Memory B cell (primary cell): ENCODE data around the gene GTPBP1.
A peak's percentile ranks its signal among the peaks of the same experiment; 100 is the strongest.

Experiments
- ATAC-seq: fragments of 150-1000 bp; cut with Tn5 transposase; 2 replicates; pipeline ENCODE4 v1.10.0; 2021; ENCODE audit warnings: low read depth, mild to moderate bottlenecking, moderate library complexity
- DNase-seq, 2 donors: peaks; one replicate each; pipeline ENCODE4 v3.0.0; 2022; ENCODE audit warnings: low spot score in 2 of 2
- H3K27ac Mint-ChIP-seq: one replicate; pipeline ENCODE4 v1.8.0; 2022; ENCODE audit warnings: mild to moderate bottlenecking, moderate library complexity, mixed read lengths
- H3K27me3 Mint-ChIP-seq: one replicate; pipeline ENCODE4 v1.8.0; 2022; ENCODE audit warnings: mixed read lengths
- H3K36me3 Mint-ChIP-seq: one replicate; pipeline ENCODE4 v1.8.0; 2022; ENCODE audit warnings: mild to moderate bottlenecking, mixed read lengths
- H3K4me1 Mint-ChIP-seq: one replicate; pipeline ENCODE4 v1.8.0; 2022; ENCODE audit warnings: mixed read lengths
- H3K4me3 Mint-ChIP-seq: one replicate; pipeline ENCODE4 v1.8.0; 2022; ENCODE audit warnings: mild to moderate bottlenecking, moderate library complexity, mixed read lengths
- H3K9me3 Mint-ChIP-seq: one replicate; pipeline ENCODE4 v1.8.0; 2022; ENCODE audit warnings: mixed read lengths

The GTPBP1 gene

GRCh38 chr22:38735465-38736256, 29.9 kb downstream of the GTPBP1 start:
- DNase-seq, result no peak
- no peak overlapping the region for H3K4me3 Mint-ChIP-seq
- peaks cover 29% of the 10 kb centered on the region for H3K36me3 Mint-ChIP-seq
- peak; percentile 20 for ATAC-seq
- H3K4me1 Mint-ChIP-seq, result peaks cover 27% of the 10 kb centered on the region
- no peaks in the 10 kb centered on the region for H3K9me3 Mint-ChIP-seq
- H3K27me3 Mint-ChIP-seq, result no peaks in the 10 kb centered on the region
- peak overlapping the region; percentile 77 for H3K27ac Mint-ChIP-seq

- Mint-ChIP-seq H3K4me3 (no peak overlapping the region), H3K27me3 (no peaks in the 10 kb centered on the region), H3K9me3 (no peaks in the 10 kb centered on the region), H3K36me3 (peaks cover 25% of the 10 kb centered on the region), H3K4me1 (peaks cover 27% of the 10 kb centered on the region), H3K27ac (peak overlapping the region; percentile 77)
- DNase-seq (no peak), ATAC-seq (no peak)
Measured at GRCh38 chr22:38736257-38736570, 30.5 kb downstream of the GTPBP1 start.

- no peaks in the 10 kb centered on the region for H3K27me3 Mint-ChIP-seq
- H3K4me3 Mint-ChIP-seq, result no peak overlapping the region
- ATAC-seq (no peak), DNase-seq (no peak)
- H3K27ac Mint-ChIP-seq, result peak overlapping the region; percentile 77
- no peaks in the 10 kb centered on the region for H3K9me3 Mint-ChIP-seq
- peaks cover 30% of the 10 kb centered on the region for H3K36me3 Mint-ChIP-seq
- H3K4me1 Mint-ChIP-seq, result peaks cover 27% of the 10 kb centered on the region
Measured at GRCh38 chr22:38737302-38738060, 31.7 kb downstream of the GTPBP1 start.

- no peaks in the 10 kb centered on the region for H3K9me3 Mint-ChIP-seq
- H3K36me3 Mint-ChIP-seq, result peaks cover 30% of the 10 kb centered on the region
- H3K4me1 Mint-ChIP-seq, result peaks cover 21% of the 10 kb centered on the region
- ATAC-seq, result no peak
- no peak overlapping the region for H3K27ac Mint-ChIP-seq
- DNase-seq, result no peak
- no peaks in the 10 kb centered on the region for H3K27me3 Mint-ChIP-seq
- H3K4me3 Mint-ChIP-seq, result no peak overlapping the region
Measured at GRCh38 chr22:38738475-38739070, 32.8 kb downstream of the GTPBP1 start.

DNA sequence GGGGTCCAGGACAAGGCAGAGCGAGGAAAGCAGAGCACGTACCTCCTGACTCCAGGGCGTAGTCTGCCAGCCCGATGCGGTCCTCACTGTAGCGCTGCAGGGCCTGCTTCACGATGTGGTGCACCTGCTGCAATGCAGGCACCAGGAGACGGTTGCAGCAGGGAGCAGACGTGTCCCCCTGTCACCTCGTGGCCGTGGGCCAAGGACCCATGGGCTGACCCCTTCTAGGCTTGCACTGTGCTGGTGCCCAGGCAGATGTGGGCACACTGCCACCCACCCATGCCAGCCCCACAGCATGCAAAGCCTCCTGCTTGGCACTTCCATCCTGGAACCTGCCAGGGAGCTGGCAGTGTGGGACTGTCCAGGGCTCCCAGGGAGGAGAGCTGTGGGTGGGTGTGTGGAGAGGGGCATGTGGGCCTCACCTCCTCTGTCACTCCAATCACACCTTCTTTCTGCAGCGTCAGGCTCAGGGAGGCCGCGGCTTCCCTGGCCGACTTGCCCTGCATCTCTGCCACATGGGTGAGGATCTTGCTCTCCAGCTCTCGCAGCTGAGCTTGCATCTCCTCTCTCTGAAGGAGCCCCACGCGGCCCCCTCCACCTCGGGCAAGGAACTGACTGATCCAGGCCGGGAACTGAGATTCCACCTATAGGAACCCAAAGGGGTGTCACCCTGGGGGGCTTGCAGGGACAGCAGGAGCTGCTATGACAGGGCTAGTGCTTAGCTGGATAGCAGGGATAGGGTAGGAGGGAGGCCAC, 33.7 kb downstream of the GTPBP1 start:
- no peaks in the 10 kb centered on the region for H3K27me3 Mint-ChIP-seq
- ATAC-seq (no peak), DNase-seq (no peak)
- no peak overlapping the region for H3K4me3 Mint-ChIP-seq
- peaks cover 19% of the 10 kb centered on the region for H3K4me1 Mint-ChIP-seq
- no peak overlapping the region for H3K27ac Mint-ChIP-seq
- H3K9me3 Mint-ChIP-seq, result no peaks in the 10 kb centered on the region
- H3K36me3 Mint-ChIP-seq, result peaks cover 29% of the 10 kb centered on the region

GRCh38 chr22:38740116-38740723, 34.5 kb downstream of the GTPBP1 start:
- peaks cover 29% of the 10 kb centered on the region for H3K36me3 Mint-ChIP-seq
- peaks cover 19% of the 10 kb centered on the region for H3K4me1 Mint-ChIP-seq
- no peaks in the 10 kb centered on the region for H3K27me3 Mint-ChIP-seq
- ATAC-seq, result no peak
- no peak overlapping the region for H3K27ac Mint-ChIP-seq
- no peak overlapping the region for H3K4me3 Mint-ChIP-seq
- DNase-seq, result no peak
- H3K9me3 Mint-ChIP-seq, result no peaks in the 10 kb centered on the region

DNA sequence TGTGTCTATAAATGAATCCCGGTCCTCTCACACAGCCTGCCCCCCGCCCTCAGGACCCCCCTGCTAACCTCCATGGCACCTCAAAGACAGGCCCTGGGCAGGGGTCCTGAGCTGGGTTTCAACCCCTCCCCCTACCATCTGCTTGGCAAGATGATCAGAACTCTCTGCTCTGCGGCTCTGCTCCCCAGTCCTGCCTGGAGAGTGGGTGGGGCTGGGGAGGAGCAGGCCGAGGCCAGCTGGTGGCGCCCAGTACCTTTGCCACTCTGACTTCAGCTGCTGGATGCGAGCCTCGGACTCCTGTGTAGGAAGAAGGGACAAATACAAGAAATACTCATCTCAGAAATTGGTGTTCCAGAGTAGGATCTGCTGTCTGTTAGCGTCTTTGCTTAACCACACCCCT, 35.0 kb downstream of the GTPBP1 start:
- DNase-seq (no peak), ATAC-seq (no peak)
- Mint-ChIP-seq H3K4me3 (no peak overlapping the region), H3K27ac (no peak overlapping the region), H3K4me1 (peaks cover 19% of the 10 kb centered on the region), H3K36me3 (peaks cover 29% of the 10 kb centered on the region), H3K9me3 (no peaks in the 10 kb centered on the region), H3K27me3 (no peaks in the 10 kb centered on the region)

DNA sequence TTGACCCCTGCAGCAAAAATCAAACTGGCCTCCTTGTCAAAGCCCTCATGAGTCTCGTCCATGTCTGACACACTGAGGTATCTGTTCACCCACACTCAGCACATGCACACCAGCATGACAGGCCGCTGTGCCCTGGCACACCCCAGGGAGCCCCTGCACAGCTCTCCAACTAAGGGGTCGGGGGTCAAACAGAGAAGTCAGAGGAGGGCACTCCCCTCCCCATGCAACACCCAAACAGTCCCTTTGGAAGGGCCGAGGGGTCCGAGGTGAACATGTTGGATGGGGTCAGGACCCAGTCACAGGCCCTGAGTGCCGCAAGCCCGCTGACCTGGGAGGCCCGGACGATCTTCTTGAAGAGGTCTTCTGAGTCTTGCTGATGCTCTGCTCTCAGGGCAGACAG, 35.4 kb downstream of the GTPBP1 start:
- no peak for ATAC-seq
- Mint-ChIP-seq H3K4me1 (peaks cover 14% of the 10 kb centered on the region), H3K27ac (no peak overlapping the region), H3K36me3 (peaks cover 25% of the 10 kb centered on the region), H3K4me3 (no peak overlapping the region), H3K27me3 (no peaks in the 10 kb centered on the region), H3K9me3 (no peaks in the 10 kb centered on the region)
- DNase-seq, result no peak

- H3K9me3 Mint-ChIP-seq, result no peaks in the 10 kb centered on the region
- no peak overlapping the region for H3K4me3 Mint-ChIP-seq
- peaks cover 13% of the 10 kb centered on the region for H3K4me1 Mint-ChIP-seq
- H3K27ac Mint-ChIP-seq, result no peak overlapping the region
- H3K36me3 Mint-ChIP-seq, result peaks cover 24% of the 10 kb centered on the region
- no peak for ATAC-seq
- no peak for DNase-seq
- H3K27me3 Mint-ChIP-seq, result no peaks in the 10 kb centered on the region
Measured at GRCh38 chr22:38741576-38741975, 35.8 kb downstream of the GTPBP1 start.

- H3K4me1 Mint-ChIP-seq, result peaks cover 6% of the 10 kb centered on the region
- DNase-seq (no peak), ATAC-seq (no peak)
- H3K27me3 Mint-ChIP-seq, result no peaks in the 10 kb centered on the region
- no peak overlapping the region for H3K4me3 Mint-ChIP-seq
- no peak overlapping the region for H3K27ac Mint-ChIP-seq
- peaks cover 17% of the 10 kb centered on the region for H3K36me3 Mint-ChIP-seq
- H3K9me3 Mint-ChIP-seq, result no peaks in the 10 kb centered on the region
Measured at GRCh38 chr22:38742176-38742942, 36.6 kb downstream of the GTPBP1 start.

DNA sequence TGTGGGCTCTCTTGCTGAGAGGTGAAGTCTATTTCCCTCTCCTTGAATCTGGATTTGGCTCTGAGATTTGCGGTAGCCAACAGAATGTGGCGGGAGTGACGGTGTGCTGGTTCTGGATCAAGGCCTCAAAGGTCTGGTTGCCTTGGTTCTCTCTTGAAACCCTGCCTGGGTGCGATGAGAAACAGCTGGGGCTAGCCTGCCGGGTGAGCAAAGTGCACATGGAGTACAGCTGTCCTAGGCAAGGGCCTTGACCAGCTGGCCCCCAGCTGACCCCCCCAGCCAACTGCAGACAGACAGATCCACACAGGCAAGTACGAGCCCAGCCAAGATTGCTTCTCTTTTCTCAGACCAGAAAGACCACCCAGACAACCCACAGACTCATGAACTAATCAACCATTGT, 39.2 kb downstream of the GTPBP1 start:
- H3K4me1 Mint-ChIP-seq, result no peaks in the 10 kb centered on the region
- no peaks in the 10 kb centered on the region for H3K27me3 Mint-ChIP-seq
- no peak overlapping the region for H3K27ac Mint-ChIP-seq

DNA sequence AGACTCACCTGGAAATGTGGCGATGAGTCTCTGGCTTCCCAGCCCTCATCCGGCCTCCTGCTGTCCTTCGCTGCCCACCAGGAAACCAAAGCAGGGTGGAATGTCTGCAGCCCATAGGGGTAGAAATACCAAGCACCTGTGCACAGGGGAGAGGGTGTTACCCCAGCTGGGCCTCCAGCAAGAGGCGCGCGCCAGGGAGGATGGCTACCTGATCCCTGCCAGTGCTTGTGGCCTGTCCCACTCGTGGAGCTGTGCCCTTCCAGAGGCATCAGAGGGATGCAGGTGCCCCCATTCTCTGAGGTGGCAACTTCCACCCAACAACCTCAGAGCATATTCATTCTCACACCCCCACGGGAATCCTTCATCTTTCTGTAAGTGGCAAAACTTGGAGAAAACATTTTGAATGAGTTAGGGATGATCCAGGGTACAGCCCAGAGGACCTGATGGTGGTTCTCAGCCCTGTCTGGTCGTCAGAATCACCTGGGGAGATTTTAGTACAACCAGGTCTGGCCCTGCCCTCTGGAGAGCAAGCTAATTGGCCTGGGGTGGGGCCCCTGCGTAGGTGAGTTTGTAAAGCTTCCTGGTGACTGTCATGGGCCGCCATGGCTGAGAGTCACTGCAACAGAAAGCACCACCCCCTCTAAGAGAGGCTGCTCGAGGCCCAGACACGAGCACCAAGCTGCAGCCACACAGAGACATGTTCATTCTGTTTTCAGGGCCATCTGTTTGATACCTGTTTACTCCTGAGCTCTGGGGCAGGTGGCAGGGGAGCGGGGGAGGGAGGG, 40.1 kb downstream of the GTPBP1 start:
- H3K4me1 Mint-ChIP-seq, result peaks cover 3% of the 10 kb centered on the region
- no peak overlapping the region for H3K27ac Mint-ChIP-seq
- no peaks in the 10 kb centered on the region for H3K27me3 Mint-ChIP-seq
- DNase-seq (no peak), ATAC-seq (no peak)
- H3K9me3 Mint-ChIP-seq, result no peaks in the 10 kb centered on the region
- H3K36me3 Mint-ChIP-seq, result peaks cover 17% of the 10 kb centered on the region
- H3K4me3 Mint-ChIP-seq, result no peak overlapping the region

More for the DNA sequence above, 39.2 kb downstream of the GTPBP1 start:
- no peaks in the 10 kb centered on the region for H3K9me3 Mint-ChIP-seq
- DNase-seq (no peak), ATAC-seq (no peak)
- H3K36me3 Mint-ChIP-seq, result peaks cover 13% of the 10 kb centered on the region
- H3K4me3 Mint-ChIP-seq, result no peak overlapping the region
